Ureter (tissue), 1 donor: ENCODE data around the gene SLC25A11. TPM values are rescaled to one million over a fixed set of nuclear protein-coding genes. Genes with fewer than 3 reads are reported as not detected.

ENCODE experiments used
- DNase-seq: peaks from one replicate; pipeline ENCODE4 v3.0.0-alpha.2; 2020; ENCODE audit warnings: low spot score
- total RNA-seq: library from RNA; stranded (reverse); gene quantifications from one replicate; pipeline ENCODE4 v1.2.4, GENCODE V29; 2023
- donor health status: DM: yes; HTN: yes; CAD: no.

The SLC25A11 gene
- total RNA-seq, 1 donor from 2014 or later = 62.0 TPM

DNA sequence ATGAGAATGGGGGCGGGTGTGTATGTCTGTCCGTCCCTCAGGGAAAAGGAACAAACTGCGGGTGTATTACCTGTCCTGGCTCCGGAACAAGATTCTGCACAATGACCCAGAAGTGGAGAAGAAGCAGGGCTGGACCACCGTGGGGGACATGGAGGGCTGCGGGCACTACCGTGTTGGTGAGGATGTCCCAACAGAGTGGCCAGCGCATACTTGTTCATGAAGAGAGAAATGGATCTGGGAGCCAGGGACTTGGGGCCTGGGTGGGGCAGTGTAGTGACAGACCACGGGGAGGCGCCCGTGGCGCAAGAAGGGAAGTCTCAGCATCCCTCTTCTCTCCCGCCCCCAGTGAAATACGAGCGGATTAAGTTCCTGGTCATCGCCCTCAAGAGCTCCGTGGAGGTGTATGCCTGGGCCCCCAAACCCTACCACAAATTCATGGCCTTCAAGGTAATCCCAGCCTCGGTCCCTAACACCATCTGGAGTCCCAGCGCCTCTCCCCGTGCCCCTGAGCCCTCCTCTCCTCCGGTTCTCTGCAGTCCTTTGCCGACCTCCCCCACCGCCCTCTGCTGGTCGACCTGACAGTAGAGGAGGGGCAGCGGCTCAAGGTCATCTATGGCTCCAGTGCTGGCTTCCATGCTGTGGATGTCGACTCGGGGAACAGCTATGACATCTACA is 44.1 kb downstream of the SLC25A11 start:
- no peak for DNase-seq

DNA sequence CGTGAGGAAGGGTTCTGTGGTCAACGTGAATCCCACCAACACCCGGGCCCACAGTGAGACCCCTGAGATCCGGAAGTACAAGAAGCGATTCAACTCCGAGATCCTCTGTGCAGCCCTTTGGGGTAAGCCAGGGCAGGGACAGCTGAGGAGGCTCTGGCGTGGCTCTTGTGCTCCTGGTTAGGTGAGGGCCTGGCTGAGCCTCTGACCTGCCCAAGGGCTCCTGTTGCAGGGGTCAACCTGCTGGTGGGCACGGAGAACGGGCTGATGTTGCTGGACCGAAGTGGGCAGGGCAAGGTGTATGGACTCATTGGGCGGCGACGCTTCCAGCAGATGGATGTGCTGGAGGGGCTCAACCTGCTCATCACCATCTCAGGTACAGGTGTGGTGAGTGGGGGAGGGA is 44.7 kb downstream of the SLC25A11 start:
- no peak for DNase-seq

DNA sequence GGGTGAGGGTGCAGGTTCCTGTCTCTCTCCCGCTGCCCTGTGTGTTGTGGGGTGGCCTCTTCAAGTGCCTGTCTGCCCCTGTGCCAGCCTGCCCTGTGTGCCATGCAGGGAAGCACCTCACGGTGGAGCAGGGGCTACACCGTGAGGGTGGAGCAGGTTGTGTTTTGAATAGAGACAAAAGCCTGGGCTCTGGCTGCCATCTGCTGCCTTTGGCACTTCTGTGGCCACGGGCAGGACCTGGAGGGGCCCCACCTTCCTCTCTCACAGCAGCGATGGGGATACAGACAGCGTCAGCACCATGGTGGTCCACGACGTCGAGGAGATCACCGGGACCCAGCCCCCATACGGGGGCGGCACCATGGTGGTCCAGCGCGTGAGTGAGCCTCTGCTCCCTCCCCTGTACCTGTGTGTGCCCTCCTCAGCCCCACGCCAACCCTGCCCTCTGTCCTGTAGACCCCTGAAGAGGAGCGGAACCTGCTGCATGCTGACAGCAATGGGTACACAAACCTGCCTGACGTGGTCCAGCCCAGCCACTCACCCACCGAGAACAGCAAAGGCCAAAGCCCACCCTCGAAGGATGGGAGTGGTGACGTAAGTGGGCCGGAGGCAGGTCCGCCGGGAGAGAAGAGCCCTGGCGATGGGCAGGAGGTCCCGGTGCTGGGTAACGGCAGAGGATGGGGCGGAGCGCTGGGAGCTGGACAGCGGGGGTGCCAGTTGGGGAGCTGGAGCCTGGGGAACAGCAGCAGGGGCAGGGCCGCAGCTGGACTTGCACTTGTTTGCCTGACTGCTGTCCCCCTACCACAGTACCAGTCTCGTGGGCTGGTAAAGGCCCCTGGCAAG is 45.9 kb downstream of the SLC25A11 start:
- no peak for DNase-seq

DNA sequence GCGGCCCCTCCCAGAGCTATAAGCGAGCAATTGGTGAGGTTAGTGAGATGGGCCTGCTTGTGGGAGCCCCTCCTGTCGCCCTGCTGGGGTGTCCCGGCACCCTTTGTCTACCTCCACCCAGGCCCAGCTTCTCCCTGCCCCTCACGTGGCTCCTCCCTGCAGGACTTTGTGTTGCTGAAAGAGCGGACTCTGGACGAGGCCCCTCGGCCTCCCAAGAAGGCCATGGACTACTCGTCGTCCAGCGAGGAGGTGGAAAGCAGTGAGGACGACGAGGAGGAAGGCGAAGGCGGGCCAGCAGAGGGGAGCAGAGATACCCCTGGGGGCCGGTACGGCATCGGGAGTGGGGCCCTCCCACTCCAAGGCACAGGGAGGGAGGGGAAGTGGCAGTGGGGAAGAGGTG is 46.6 kb downstream of the SLC25A11 start:
- DNase-seq = no peak

DNA sequence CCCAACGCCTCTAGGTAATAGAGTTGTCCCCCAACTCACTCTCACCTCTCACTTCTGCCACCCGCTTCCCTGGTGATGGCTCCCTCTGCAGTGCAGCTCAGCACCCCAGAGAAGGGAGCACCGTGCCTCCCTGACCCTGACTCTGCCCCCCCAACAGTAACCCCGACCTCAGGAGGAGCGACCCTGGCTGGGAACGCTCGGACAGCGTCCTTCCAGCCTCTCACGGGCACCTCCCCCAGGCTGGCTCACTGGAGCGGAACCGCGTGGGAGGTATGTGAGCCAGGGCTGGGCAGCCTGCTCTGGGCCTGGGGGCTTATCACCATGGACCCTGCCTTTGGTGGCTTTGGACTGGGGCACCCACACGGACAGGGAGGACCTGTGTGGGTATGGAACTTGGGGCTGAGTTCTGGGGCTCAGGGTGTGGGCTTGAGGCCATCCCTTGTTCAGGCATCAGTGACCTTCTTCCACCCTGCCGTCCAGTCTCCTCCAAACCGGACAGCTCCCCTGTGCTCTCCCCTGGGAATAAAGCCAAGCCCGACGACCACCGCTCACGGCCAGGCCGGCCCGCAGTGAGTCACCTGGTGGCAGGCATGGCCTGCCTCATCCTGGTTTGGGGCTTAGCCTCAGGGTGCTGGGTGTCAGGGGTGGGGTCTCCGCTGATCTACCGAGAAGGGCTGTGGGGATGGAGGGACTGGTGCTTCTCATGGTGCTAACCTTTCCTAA is 47.2 kb downstream of the SLC25A11 start:
- DNase-seq = no peak

DNA sequence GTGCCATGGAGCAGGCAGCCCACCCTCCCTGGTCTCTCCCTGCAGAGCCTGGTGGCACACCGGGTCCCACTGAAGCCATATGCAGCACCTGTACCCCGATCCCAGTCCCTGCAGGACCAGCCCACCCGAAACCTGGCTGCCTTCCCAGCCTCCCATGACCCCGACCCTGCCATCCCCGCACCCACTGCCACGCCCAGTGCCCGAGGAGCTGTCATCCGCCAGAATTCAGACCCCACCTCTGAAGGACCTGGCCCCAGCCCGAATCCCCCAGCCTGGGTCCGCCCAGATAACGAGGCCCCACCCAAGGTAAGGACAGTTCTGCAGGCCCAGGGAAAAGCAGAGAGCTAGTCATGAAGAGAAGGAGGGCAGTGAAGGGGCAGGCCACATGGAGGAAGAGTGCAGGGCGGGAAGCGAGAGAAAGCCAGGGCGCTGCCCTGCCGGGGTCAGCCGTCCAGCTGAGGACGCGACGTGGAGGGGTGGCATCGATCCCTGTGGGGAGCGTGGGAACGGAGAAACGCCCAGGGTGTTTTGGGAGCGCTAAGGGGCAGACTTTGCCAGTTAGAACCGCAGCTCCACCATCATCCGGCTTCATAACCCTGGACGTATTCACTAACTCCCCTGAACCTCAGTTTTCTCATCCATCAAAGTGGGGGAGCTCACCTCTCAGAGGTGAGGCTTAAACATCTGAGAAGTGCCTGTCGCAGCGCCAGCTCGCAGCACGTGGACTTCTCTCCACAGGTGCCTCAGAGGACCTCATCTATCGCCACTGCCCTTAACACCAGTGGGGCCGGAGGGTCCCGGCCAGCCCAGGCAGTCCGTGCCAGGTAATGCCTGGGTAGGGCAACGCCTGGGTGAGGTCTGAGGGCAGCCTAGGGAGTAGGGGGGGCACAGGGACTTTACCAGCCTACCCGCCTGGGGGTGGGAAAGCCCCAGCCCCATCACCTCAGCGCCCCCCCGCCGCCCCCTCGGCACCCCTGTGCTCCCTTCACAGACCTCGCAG is 48.1 kb downstream of the SLC25A11 start:
- no peak for DNase-seq

DNA sequence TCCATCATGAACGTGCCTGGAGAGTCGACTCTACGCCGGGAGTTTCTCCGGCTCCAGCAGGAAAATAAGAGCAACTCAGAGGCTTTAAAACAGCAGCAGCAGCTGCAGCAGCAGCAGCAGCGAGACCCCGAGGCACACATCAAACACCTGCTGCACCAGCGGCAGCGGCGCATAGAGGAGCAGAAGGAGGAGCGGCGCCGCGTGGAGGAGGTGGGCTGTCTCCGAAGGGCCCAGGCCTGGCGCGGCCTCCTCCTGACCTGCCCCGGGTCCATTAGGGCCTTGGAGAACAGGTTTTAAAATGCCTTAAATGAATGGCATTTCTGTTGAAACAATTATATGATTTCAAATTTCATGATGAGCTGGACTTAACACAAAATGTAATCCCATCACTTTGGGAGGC is 52.3 kb downstream of the SLC25A11 start:
- no peak for DNase-seq

Other genes with a start within 250 kb of the SLC25A11 start
- gene PELP1, start 235.9 kb downstream of the SLC25A11 start, total RNA-seq = 56.9 TPM
- 40.8 TPM for gene ARRB2, start 229.4 kb downstream of the SLC25A11 start, total RNA-seq
- gene MED11, start 208.6 kb downstream of the SLC25A11 start, total RNA-seq = 19.5 TPM
- gene ZMYND15, start 200.2 kb downstream of the SLC25A11 start, total RNA-seq = 1.7 TPM
- 26.8 TPM for gene CXCL16, start 200.1 kb downstream of the SLC25A11 start, total RNA-seq
- not detected for gene TM4SF5, start 168.2 kb downstream of the SLC25A11 start, total RNA-seq
- 0.89 TPM for gene VMO1, start 153.7 kb downstream of the SLC25A11 start, total RNA-seq
- not detected for gene GLTPD2, start 151.1 kb downstream of the SLC25A11 start, total RNA-seq
- gene PSMB6, start 143.9 kb downstream of the SLC25A11 start, total RNA-seq = 97.9 TPM
- 59.1 TPM for gene PLD2, start 132.9 kb downstream of the SLC25A11 start, total RNA-seq
- 119 TPM for gene MINK1, start 106.7 kb downstream of the SLC25A11 start, total RNA-seq
- gene C17orf107, start 40.5 kb downstream of the SLC25A11 start, total RNA-seq = 4.6 TPM
- 1.2 TPM for gene CHRNE, start 36.9 kb downstream of the SLC25A11 start, total RNA-seq
- not detected for gene GP1BA, start 7.8 kb downstream of the SLC25A11 start, total RNA-seq
- 129 TPM for gene RNF167, start 222 bp upstream of the SLC25A11 start, total RNA-seq
- gene PFN1, start 8.5 kb upstream of the SLC25A11 start, total RNA-seq = 598 TPM
- 6.2 TPM for gene ENO3, start 11.1 kb upstream of the SLC25A11 start, total RNA-seq
- gene SPAG7, start 27.8 kb upstream of the SLC25A11 start, total RNA-seq = 66.4 TPM
- gene CAMTA2, start 47.6 kb upstream of the SLC25A11 start, total RNA-seq = 86.0 TPM
- gene INCA1, start 57.5 kb upstream of the SLC25A11 start, total RNA-seq = 1.1 TPM
- 141 TPM for gene KIF1C, start 57.9 kb upstream of the SLC25A11 start, total RNA-seq
- 2.5 TPM for gene SLC52A1, start 95.4 kb upstream of the SLC25A11 start, total RNA-seq
- gene ZFP3, start 138.4 kb upstream of the SLC25A11 start, total RNA-seq = 9.1 TPM
- gene ZNF232, start 171.8 kb upstream of the SLC25A11 start, total RNA-seq = 5.9 TPM
- 0.08 TPM for gene USP6, start 176.0 kb upstream of the SLC25A11 start, total RNA-seq